GM06990 (cell line): ENCODE results near the gene JAG1.

ENCODE experiments used
- DNase-seq: peaks from one replicate; pipeline ENCODE4 v3.0.0-alpha.2; 2011; ENCODE audit not compliant: insufficient read length; ENCODE audit errors: extremely low read depth
- H3K27me3 ChIP-seq: replicated peaks from 2 replicates; pipeline ENCODE4 v1.6.0; 2011; ENCODE audit warnings: low read length; ENCODE audit not compliant: control insufficient read depth, insufficient read depth
- H3K36me3 ChIP-seq: 2 replicates; pipeline ENCODE4 v1.5.1; 2011; ENCODE audit warnings: low read length; ENCODE audit not compliant: control insufficient read depth, insufficient read depth
- H3K4me3 ChIP-seq: replicated peaks from 2 replicates; pipeline ENCODE4 v1.5.1; 2011; ENCODE audit warnings: low read depth, mild to moderate bottlenecking, control low read depth, low read length
- CTCF ChIP-seq: IDR thresholded peaks from 2 replicates; pipeline ENCODE4 v1.5.1; 2011; ENCODE audit warnings: low read length, control low read depth, mild to moderate bottlenecking, inconsistent platforms; ENCODE audit not compliant: insufficient read depth, poor library complexity, severe bottlenecking

JAG1 gene

GRCh38 chr20:10641467-10641866 is 32.3 kb downstream of the JAG1 start:
- H3K36me3 ChIP-seq: no peaks in the 10 kb centered on the region; the same call in 1 of the 2 replicates
- DNase-seq: no peak
- H3K4me3 ChIP-seq: no peak overlapping the region
- no peaks in the 10 kb centered on the region for H3K27me3 ChIP-seq
- TF ChIP-seq CTCF: no peak

GRCh38 chr20:10640897-10641296 is 32.9 kb downstream of the JAG1 start:
- DNase-seq: no peak
- Histone ChIP-seq H3K4me3 (no peak overlapping the region), H3K36me3 (no peaks in the 10 kb centered on the region; the same call in 1 of the 2 replicates), H3K27me3 (no peaks in the 10 kb centered on the region)
- TF ChIP-seq CTCF: no peak

- TF ChIP-seq CTCF: no peak
- no peak overlapping the region for H3K4me3 ChIP-seq
- H3K36me3 ChIP-seq: no peaks in the 10 kb centered on the region; the same call in 1 of the 2 replicates
- DNase-seq: no peak
- no peaks in the 10 kb centered on the region for H3K27me3 ChIP-seq
These were observed 33.9 kb downstream of the JAG1 start for GRCh38 chr20:10639737-10640556.

- no peak for TF ChIP-seq CTCF
- Histone ChIP-seq H3K36me3 (no peaks in the 10 kb centered on the region; the same call in 1 of the 2 replicates), H3K27me3 (no peaks in the 10 kb centered on the region), H3K4me3 (no peak overlapping the region)
- no peak for DNase-seq
These were observed 34.6 kb downstream of the JAG1 start for GRCh38 chr20:10639077-10639736.

- no peaks in the 10 kb centered on the region; the same call in 1 of the 2 replicates for H3K36me3 ChIP-seq
- H3K4me3 ChIP-seq: no peak overlapping the region
- DNase-seq: no peak
- no peak for TF ChIP-seq CTCF
- H3K27me3 ChIP-seq: no peaks in the 10 kb centered on the region
These were observed 36.2 kb downstream of the JAG1 start for GRCh38 chr20:10637563-10637962.
